Measurements from ENCODE around the gene CRYBG3.

CRYBG3 gene

DNA sequence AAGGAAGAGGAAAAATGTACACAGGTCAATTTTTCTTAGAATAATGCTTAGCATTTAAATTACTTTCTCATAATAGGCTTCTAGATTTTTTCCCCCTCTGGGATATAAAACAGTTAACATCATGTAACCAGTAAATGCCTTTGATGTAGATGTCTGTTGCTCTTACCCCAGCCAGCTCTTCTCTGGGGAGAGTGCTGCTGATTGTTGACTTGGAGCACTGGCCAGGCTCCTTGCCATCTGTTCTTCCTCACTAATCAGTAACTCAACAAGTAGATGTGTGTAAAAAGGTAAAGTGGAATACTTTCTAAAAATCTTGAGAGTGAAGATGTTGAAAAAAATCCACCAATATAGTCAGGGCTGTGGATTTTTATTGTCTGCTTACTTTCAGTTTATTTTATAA lies 108.2 kb downstream of the CRYBG3 start:
- Mint-ChIP-seq H3K9me3 (no peaks in the 10 kb centered on the region), H3K4me1 (ENCODE audit: low read depth) (no peaks in the 10 kb centered on the region), H3K27ac (no peak overlapping the region), H3K4me3 (no peak overlapping the region), H3K27me3 (no peaks in the 10 kb centered on the region), H3K36me3 (ENCODE audit: low read depth) (peaks cover 86% of the 10 kb centered on the region)
- intact Hi-C loops (cut with micrococcal nuclease), result no loop called here

DNA sequence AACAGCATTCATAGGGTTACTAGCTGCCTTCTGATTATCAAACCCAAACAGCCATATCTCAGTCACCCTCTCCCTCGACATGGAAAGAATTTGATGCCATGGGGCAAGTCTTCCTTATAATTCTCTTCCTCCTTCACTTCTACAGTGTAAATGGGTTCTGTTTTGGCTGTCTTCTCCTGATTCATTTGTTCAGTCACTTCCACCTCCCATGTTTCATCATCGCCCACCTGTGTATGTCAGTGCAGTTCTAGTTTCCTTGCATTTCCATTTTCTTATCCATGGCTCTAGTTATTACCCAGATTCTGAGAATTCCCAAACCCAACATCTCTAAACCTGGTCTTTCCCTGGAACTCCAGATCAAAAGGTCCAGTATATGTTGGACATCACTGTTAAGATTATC lies 109.4 kb downstream of the CRYBG3 start:
- no peaks in the 10 kb centered on the region for H3K27me3 Mint-ChIP-seq
- no peak overlapping the region for H3K4me3 Mint-ChIP-seq
- H3K9me3 Mint-ChIP-seq, result no peaks in the 10 kb centered on the region
- H3K4me1 Mint-ChIP-seq (ENCODE audit: low read depth), result peaks cover 5% of the 10 kb centered on the region
- intact Hi-C loops (cut with micrococcal nuclease), result no loop called here
- H3K27ac Mint-ChIP-seq, result no peak overlapping the region
- peaks cover 88% of the 10 kb centered on the region for H3K36me3 Mint-ChIP-seq (ENCODE audit: low read depth)

- intact Hi-C loops (cut with micrococcal nuclease), result no loop called here
- H3K27ac Mint-ChIP-seq, result no peak overlapping the region
- no peak overlapping the region for H3K4me3 Mint-ChIP-seq
- peaks cover 88% of the 10 kb centered on the region for H3K36me3 Mint-ChIP-seq (ENCODE audit: low read depth)
- H3K9me3 Mint-ChIP-seq, result no peaks in the 10 kb centered on the region
- peaks cover 13% of the 10 kb centered on the region for H3K4me1 Mint-ChIP-seq (ENCODE audit: low read depth)
- no peaks in the 10 kb centered on the region for H3K27me3 Mint-ChIP-seq
Observed at GRCh38 chr3:97932387-97932801, 110.6 kb downstream of the CRYBG3 start.

- intact Hi-C loops (cut with micrococcal nuclease), result no loop called here
- H3K4me3 Mint-ChIP-seq, result no peak overlapping the region
- peaks cover 86% of the 10 kb centered on the region for H3K36me3 Mint-ChIP-seq (ENCODE audit: low read depth)
- H3K27me3 Mint-ChIP-seq, result no peaks in the 10 kb centered on the region
- H3K27ac Mint-ChIP-seq, result no peak overlapping the region
- peaks cover 26% of the 10 kb centered on the region for H3K4me1 Mint-ChIP-seq (ENCODE audit: low read depth)
- H3K9me3 Mint-ChIP-seq, result no peaks in the 10 kb centered on the region
Observed at GRCh38 chr3:97934980-97935695, 113.3 kb downstream of the CRYBG3 start.

DNA sequence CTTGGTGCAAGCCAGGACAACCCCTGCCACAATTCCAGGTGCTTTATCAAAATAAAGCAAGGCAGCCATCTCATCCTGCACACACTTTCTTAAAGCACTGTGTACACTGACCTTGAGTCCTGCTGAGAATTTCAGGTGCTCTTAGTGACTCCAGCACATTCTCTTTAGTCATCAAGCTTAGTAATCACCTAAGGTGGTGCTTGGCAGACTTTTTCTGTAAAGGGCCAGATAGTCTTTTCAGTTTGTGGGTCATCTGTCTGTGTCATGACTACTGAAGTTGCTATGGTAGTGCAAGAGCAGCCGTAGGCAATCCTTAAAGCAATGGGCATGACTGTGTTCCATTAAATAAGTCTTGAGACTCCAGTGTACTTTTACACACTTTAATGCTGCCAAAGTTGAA lies 114.0 kb downstream of the CRYBG3 start:
- Mint-ChIP-seq H3K36me3 (ENCODE audit: low read depth) (peaks cover 81% of the 10 kb centered on the region), H3K4me3 (no peak overlapping the region), H3K27ac (no peak overlapping the region), H3K4me1 (ENCODE audit: low read depth) (peaks cover 26% of the 10 kb centered on the region), H3K27me3 (no peaks in the 10 kb centered on the region), H3K9me3 (no peaks in the 10 kb centered on the region)
- intact Hi-C loops (cut with micrococcal nuclease), result no loop called here

GRCh38 chr3:97937205-97937604 lies 115.4 kb downstream of the CRYBG3 start:
- Mint-ChIP-seq H3K9me3 (no peaks in the 10 kb centered on the region), H3K27me3 (no peaks in the 10 kb centered on the region), H3K36me3 (ENCODE audit: low read depth) (peaks cover 76% of the 10 kb centered on the region), H3K27ac (no peak overlapping the region), H3K4me1 (ENCODE audit: low read depth) (peaks cover 26% of the 10 kb centered on the region), H3K4me3 (no peak overlapping the region)
- intact Hi-C loops (cut with micrococcal nuclease), result no loop called here

GRCh38 chr3:97938444-97938843 lies 116.6 kb downstream of the CRYBG3 start:
- Mint-ChIP-seq H3K27ac (no peak overlapping the region), H3K4me1 (ENCODE audit: low read depth) (peaks cover 26% of the 10 kb centered on the region), H3K9me3 (no peaks in the 10 kb centered on the region), H3K27me3 (no peaks in the 10 kb centered on the region), H3K36me3 (ENCODE audit: low read depth) (peaks cover 75% of the 10 kb centered on the region), H3K4me3 (no peak overlapping the region)
- intact Hi-C loops (cut with micrococcal nuclease), result no loop called here

- intact Hi-C loops (cut with micrococcal nuclease), result no loop called here
- no peak overlapping the region for H3K4me3 Mint-ChIP-seq
- no peaks in the 10 kb centered on the region for H3K9me3 Mint-ChIP-seq
- peaks cover 75% of the 10 kb centered on the region for H3K36me3 Mint-ChIP-seq (ENCODE audit: low read depth)
- H3K4me1 Mint-ChIP-seq (ENCODE audit: low read depth), result peaks cover 26% of the 10 kb centered on the region
- H3K27me3 Mint-ChIP-seq, result no peaks in the 10 kb centered on the region
- no peak overlapping the region for H3K27ac Mint-ChIP-seq
Observed at GRCh38 chr3:97939401-97939800, 117.6 kb downstream of the CRYBG3 start.

DNA sequence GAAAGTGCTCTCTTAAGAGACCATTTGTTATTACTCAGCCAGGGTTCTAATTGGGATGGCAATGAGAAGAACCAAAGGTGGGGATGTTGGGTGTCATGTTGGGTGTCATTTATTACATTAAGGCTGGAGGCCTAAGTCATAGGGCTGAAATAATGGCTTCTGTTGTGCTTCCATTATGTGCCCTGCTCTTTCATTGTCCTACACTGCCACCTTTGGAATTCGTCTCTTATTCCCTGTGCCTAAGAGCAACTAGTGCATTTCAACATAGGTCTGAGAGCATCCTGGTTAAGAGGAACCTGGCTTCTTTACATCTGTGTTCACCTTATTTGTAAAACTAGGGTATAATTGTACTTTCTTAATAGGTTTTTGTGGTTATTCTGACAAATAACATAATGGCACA lies 118.2 kb downstream of the CRYBG3 start:
- Mint-ChIP-seq H3K27me3 (no peaks in the 10 kb centered on the region), H3K27ac (no peak overlapping the region), H3K4me3 (no peak overlapping the region), H3K36me3 (ENCODE audit: low read depth) (peaks cover 70% of the 10 kb centered on the region), H3K4me1 (ENCODE audit: low read depth) (peaks cover 26% of the 10 kb centered on the region), H3K9me3 (no peaks in the 10 kb centered on the region)
- intact Hi-C loops (cut with micrococcal nuclease), result no loop called here

DNA sequence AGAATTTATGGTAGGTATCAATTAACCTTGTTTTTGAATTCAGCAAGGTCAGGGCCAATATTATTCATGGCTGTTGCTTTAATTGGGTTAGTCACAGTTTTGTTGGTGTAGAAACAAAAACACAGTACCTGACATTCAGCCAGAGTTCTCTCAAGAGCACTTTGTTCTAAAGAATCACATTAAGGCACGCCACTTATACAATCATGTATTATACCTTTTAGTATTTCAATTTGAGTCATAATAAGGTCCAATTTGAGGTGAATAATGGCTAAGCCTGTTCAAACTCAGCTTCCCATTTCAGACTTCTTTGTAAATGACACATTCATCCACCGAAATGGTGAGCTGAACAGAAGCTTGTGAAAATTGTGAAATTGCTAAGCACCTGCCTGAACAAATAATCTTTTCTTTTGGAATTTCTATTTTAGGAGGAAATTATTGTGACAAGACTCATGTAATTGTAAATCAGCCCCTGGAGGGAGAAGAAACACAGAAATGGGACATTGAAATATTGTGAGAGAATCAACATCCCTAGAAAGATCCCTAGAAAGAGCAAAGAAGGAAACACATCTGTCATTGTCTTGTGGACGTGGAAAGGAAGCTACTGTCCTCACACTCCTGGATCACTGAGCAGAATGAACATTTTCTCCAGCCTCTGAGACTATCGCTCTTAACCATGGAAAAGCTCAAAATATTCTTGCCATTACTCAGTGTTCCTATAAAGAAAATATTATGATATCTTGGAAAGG lies 121.2 kb downstream of the CRYBG3 start:
- H3K27ac Mint-ChIP-seq, result no peak overlapping the region
- H3K27me3 Mint-ChIP-seq, result no peaks in the 10 kb centered on the region
- no peak overlapping the region for H3K4me3 Mint-ChIP-seq
- intact Hi-C loops (cut with micrococcal nuclease), result no loop called here
- peaks cover 64% of the 10 kb centered on the region for H3K36me3 Mint-ChIP-seq (ENCODE audit: low read depth)
- peaks cover 7% of the 10 kb centered on the region for H3K4me1 Mint-ChIP-seq (ENCODE audit: low read depth)
- H3K9me3 Mint-ChIP-seq, result no peaks in the 10 kb centered on the region

GRCh38 chr3:97948351-97949109 lies 126.7 kb downstream of the CRYBG3 start:
- H3K4me3 Mint-ChIP-seq, result no peak overlapping the region
- H3K27me3 Mint-ChIP-seq, result no peaks in the 10 kb centered on the region
- peaks cover 85% of the 10 kb centered on the region for H3K36me3 Mint-ChIP-seq (ENCODE audit: low read depth)
- intact Hi-C loops (cut with micrococcal nuclease), result no loop called here
- no peaks in the 10 kb centered on the region for H3K9me3 Mint-ChIP-seq
- H3K4me1 Mint-ChIP-seq (ENCODE audit: low read depth), result peaks cover 31% of the 10 kb centered on the region
- no peak overlapping the region for H3K27ac Mint-ChIP-seq

DNA sequence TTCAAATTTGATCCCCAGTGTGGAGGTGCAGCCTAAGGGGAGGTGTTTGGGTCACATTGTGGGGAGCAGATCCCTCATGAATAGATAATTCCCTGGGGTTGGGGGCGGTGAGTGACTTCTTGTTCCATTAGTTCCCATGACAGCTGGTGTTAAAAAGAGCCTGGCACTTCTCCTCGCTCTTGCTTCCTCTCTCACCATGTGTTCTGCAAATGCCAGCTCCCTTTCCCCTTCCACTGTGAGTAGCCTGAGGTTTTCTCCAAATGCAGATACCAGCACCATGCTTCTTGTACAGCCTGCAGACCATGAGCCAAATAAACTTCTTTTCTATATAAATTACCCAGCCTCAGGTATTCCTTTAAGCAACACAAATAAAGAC lies 127.3 kb downstream of the CRYBG3 start:
- Mint-ChIP-seq H3K4me1 (ENCODE audit: low read depth) (peaks cover 32% of the 10 kb centered on the region), H3K36me3 (ENCODE audit: low read depth) (peaks cover 79% of the 10 kb centered on the region), H3K27me3 (no peaks in the 10 kb centered on the region), H3K27ac (no peak overlapping the region), H3K9me3 (no peaks in the 10 kb centered on the region), H3K4me3 (no peak overlapping the region)
- intact Hi-C loops (cut with micrococcal nuclease), result no loop called here

DNA sequence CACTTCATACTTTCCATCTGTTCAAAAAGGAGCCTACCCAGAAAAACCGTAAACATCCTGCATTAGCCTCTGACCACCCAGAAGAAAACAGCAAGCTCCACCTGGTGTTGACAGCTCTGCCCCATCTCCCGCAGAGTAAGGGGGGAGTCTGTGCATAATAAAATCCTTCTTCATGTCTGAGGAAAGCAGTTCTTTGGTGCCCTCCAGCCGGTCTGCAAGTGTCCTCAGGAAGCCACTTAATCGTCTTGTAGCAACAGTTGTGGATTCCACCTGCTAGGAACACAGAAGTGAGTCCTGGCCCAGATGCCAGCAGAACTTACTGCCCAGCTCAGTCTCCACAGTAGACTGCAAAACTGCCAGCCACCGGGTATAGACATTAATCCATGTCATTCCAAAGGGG lies 127.9 kb downstream of the CRYBG3 start:
- Mint-ChIP-seq H3K4me1 (ENCODE audit: low read depth) (peaks cover 38% of the 10 kb centered on the region), H3K9me3 (no peaks in the 10 kb centered on the region), H3K27me3 (no peaks in the 10 kb centered on the region), H3K36me3 (ENCODE audit: low read depth) (peaks cover 76% of the 10 kb centered on the region), H3K27ac (no peak overlapping the region), H3K4me3 (no peak overlapping the region)
- intact Hi-C loops (cut with micrococcal nuclease), result no loop called here

DNA sequence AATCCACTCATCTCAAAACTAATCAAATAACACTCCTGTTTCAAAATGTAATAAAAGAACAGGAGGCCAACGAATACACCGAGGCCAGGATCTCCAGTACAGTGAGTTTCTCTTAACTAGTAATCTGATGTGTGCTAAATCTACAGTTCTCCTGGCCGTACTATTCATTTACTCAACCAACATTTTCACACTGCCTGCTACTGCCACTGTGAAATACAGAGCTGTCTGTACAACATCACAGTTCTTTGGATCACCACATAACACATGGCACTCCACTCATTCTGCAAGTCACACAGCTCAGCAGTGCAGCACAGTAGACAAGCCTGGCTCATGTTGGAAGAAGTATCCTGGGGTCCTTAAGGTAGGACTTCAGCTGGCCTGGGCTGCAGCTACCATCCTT lies 128.5 kb downstream of the CRYBG3 start:
- H3K27ac Mint-ChIP-seq, result no peak overlapping the region

More for the DNA sequence above, 128.5 kb downstream of the CRYBG3 start:
- Mint-ChIP-seq H3K9me3 (no peaks in the 10 kb centered on the region), H3K27me3 (no peaks in the 10 kb centered on the region), H3K36me3 (ENCODE audit: low read depth) (peaks cover 73% of the 10 kb centered on the region), H3K4me1 (ENCODE audit: low read depth) (peaks cover 45% of the 10 kb centered on the region), H3K4me3 (no peak overlapping the region)
- intact Hi-C loops (cut with micrococcal nuclease), result no loop called here

All from dendritic cell treated with granulocyte-macrophage colony-stimulating factor and Interleukin-4, amounts not matched to agents 40 ng/mL and 50 ng/mL, for 4 days (primary cell).